Vagina (tissue), 2 donors: ENCODE results near the gene MYL6. TPM values are rescaled to one million over a fixed set of nuclear protein-coding genes. Genes with fewer than 3 reads are reported as not detected.
A peak's percentile ranks its signal among the peaks of the same experiment; 100 is the strongest.

Experiments
- DNase-seq, 2 donors: peaks; one replicate each; pipeline ENCODE4 v3.0.0-alpha.2; 2017; ENCODE audit errors: extremely low spot score in 2 of 2
- H3K27ac ChIP-seq: fragments of 200-600 bp; sonication (generic); one replicate; pipeline ENCODE4 v1.5.1; 2019
- H3K27me3 ChIP-seq: fragments of 200-600 bp; sonication (generic); one replicate; pipeline ENCODE4 v1.5.1; 2019
- H3K36me3 ChIP-seq, 2 donors: fragments of 200-600 bp; sonication (generic); one replicate each; pipeline ENCODE4 v1.5.1; 2017 to 2019
- H3K4me1 ChIP-seq: fragments of 200-600 bp; sonication (generic); one replicate; pipeline ENCODE4 v1.5.1; 2019
- H3K4me3 ChIP-seq, 2 donors: fragments of 200-600 bp; sonication (generic); 1 replicate in 1 of 2; 2 replicates in 1 of 2; pipeline ENCODE4 v1.5.1; 2016 to 2019
- H3K9me3 ChIP-seq: fragments of 200-600 bp; sonication (generic); one replicate; pipeline ENCODE4 v1.5.1; 2019
- CTCF ChIP-seq, 3 experiments: fragments of 450-650 bp in 2 of 3; fragments of 200-600 bp in 1 of 3; sonication (generic) in 1 of 3; IDR thresholded peaks; one replicate each; pipeline ENCODE4 v1.5.1; 2017 to 2019; ENCODE audit warnings: antibody characterized with exemption in 3 of 3, mild to moderate bottlenecking in 2 of 3, moderate library complexity in 2 of 3
- POLR2A ChIP-seq, 2 donors: fragments of 450-650 bp; IDR thresholded peaks; one replicate each; pipeline ENCODE4 v1.6.1; 2017; ENCODE audit warnings: antibody characterized with exemption in 2 of 2, mild to moderate bottlenecking in 2 of 2, moderate library complexity in 2 of 2
- POLR2AphosphoS5 ChIP-seq, 2 donors: sonication (generic); formaldehyde crosslinking; IDR thresholded peaks; one replicate each; pipeline ENCODE4 v1.9.0; 2017; ENCODE audit warnings: antibody characterized with exemption in 2 of 2, mild to moderate bottlenecking in 2 of 2, low read depth in 1 of 2; ENCODE audit not compliant: insufficient read depth in 1 of 2
- intact Hi-C: fragments of 100-400 bp; cut with DNase I; formaldehyde crosslinking; loops from one replicate; pipeline ENCODE4 v1.15.1; 2023
- total RNA-seq: library from RNA; depleted of rRNA; stranded (reverse); fragments of >200 nt; gene quantifications from one replicate; pipeline ENCODE4 v1.2.3, GENCODE V29; 2016

MYL6 gene
- total RNA-seq, 1 donor from 2014 or later, result 2,285 TPM

DNA sequence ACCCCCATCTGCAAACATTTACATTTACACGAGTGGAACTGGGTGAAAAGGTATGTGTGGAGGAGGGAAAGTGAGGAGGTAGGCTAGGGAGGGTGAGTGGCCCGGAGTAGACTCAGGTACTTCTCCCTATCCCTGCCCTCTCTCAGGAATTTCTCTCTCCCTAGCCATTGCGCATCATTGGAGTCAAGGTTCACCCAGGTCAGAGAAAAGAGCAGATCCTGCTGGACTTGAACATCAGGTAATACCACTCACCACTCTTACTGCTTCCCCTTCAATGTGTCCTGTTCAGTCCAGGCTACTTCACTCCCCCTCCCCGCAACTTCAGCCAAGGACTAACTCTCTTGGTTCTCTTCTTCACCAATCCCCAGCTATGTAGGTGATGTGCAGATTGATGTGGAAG is 27.3 kb upstream of the MYL6 start:
- Histone ChIP-seq H3K9me3 (no peaks in the 10 kb centered on the region), H3K27me3 (no peaks in the 10 kb centered on the region), H3K27ac (no peak overlapping the region), H3K4me3 (no peak overlapping the region), H3K4me1 (peaks cover 33% of the 10 kb centered on the region), H3K36me3 (peaks cover 4 to 54% of the 10 kb centered on the region in 2 donors)
- no peak for DNase-seq
- intact Hi-C loops, result no loop called here
- TF ChIP-seq POLR2A (IDR thresholded peaks at IDR 0.05), result no peak
- no peak for TF ChIP-seq CTCF (IDR thresholded peaks at IDR 0.05)
- no peak for TF ChIP-seq POLR2AphosphoS5 (IDR thresholded peaks at IDR 0.05; ENCODE audit: insufficient read depth in 1 of 2, low read depth in 1 of 2)

DNA sequence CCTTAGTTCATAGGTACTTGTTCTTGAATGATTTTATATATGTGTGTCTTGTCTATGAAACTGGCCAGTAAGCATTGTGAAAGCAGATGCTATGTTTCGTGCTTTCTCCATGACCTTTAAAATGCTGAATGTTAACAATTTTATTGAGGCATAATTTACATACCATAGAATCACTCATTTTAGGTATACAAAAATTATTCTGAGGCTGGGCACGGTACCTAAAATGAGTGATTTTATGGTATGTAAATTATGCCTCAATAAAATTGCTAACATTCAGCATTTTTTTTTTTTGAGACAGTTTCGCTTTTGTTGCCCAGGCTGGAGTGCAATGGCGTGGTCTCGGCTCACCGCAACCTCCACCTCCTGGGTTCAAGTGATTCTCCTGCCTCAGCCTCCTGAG is 23.3 kb upstream of the MYL6 start:
- H3K27ac ChIP-seq, result no peak overlapping the region
- H3K9me3 ChIP-seq, result no peaks in the 10 kb centered on the region
- intact Hi-C loops, result no loop called here
- H3K4me1 ChIP-seq, result peaks cover 7% of the 10 kb centered on the region
- no peak for DNase-seq
- no peak overlapping the region for H3K4me3 ChIP-seq
- H3K27me3 ChIP-seq, result no peaks in the 10 kb centered on the region
- peaks cover 4 to 92% of the 10 kb centered on the region in 2 donors for H3K36me3 ChIP-seq
- TF ChIP-seq POLR2A (IDR thresholded peaks at IDR 0.05), result no peak
- TF ChIP-seq POLR2AphosphoS5 (IDR thresholded peaks at IDR 0.05; ENCODE audit: insufficient read depth in 1 of 2, low read depth in 1 of 2), result no peak
- TF ChIP-seq CTCF (IDR thresholded peaks at IDR 0.05), result no peak

DNA sequence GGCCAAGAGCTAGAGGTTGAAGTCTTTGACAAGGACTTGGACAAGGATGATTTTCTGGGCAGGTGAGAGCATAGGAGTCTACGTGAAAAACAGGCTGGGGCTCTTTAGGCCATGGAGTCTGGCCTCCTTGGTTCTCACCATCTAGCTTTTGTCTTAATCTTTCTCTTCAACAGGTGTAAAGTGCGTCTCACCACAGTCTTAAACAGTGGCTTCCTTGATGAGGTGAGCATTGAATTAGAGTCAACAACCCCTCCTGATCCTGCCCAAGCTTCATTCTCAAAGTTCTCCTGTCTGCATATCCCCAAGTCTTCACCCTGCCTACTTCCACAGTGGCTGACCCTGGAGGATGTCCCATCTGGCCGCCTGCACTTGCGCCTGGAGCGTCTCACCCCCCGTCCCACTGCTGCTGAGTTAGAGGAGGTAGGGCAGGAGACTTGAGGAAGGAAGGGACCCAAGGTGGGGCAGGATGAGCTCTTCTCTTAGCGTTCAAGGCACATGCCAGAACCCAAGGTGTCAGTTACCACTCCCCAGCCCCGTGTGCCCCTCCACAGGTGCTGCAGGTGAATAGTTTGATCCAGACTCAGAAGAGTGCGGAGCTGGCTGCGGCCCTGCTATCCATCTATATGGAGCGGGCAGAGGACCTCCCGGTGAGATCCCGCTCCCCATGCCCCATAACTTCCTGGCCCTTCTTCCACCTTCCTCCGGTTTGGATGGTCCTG is 20.1 kb upstream of the MYL6 start:
- Histone ChIP-seq H3K27ac (no peak overlapping the region), H3K36me3 (peaks cover 4 to 94% of the 10 kb centered on the region in 2 donors), H3K27me3 (no peaks in the 10 kb centered on the region), H3K4me3 (no peak overlapping the region), H3K9me3 (no peaks in the 10 kb centered on the region), H3K4me1 (peaks cover 2% of the 10 kb centered on the region)
- TF ChIP-seq POLR2AphosphoS5 (IDR thresholded peaks at IDR 0.05; ENCODE audit: insufficient read depth in 1 of 2, low read depth in 1 of 2) (no peak), CTCF (IDR thresholded peaks at IDR 0.05) (no peak), POLR2A (IDR thresholded peaks at IDR 0.05) (no peak)
- intact Hi-C loops, result no loop called here
- DNase-seq, result no peak

GRCh38 chr12:56141946-56142784 is 16.0 kb upstream of the MYL6 start:
- Histone ChIP-seq H3K27me3 (no peaks in the 10 kb centered on the region), H3K27ac (peak overlapping the region; percentile 48), H3K4me3 (no peak overlapping the region), H3K4me1 (peaks cover 19% of the 10 kb centered on the region), H3K36me3 (peaks cover 2 to 70% of the 10 kb centered on the region in 2 donors), H3K9me3 (no peaks in the 10 kb centered on the region)
- no peak for DNase-seq
- TF ChIP-seq POLR2AphosphoS5 (IDR thresholded peaks at IDR 0.05; ENCODE audit: insufficient read depth in 1 of 2, low read depth in 1 of 2), result no peak
- TF ChIP-seq CTCF (IDR thresholded peaks at IDR 0.05), result no peak
- no peak for TF ChIP-seq POLR2A (IDR thresholded peaks at IDR 0.05)
- intact Hi-C loops, result no loop called here
